ENCODE data around the gene PLCD3.

The PLCD3 gene

DNA sequence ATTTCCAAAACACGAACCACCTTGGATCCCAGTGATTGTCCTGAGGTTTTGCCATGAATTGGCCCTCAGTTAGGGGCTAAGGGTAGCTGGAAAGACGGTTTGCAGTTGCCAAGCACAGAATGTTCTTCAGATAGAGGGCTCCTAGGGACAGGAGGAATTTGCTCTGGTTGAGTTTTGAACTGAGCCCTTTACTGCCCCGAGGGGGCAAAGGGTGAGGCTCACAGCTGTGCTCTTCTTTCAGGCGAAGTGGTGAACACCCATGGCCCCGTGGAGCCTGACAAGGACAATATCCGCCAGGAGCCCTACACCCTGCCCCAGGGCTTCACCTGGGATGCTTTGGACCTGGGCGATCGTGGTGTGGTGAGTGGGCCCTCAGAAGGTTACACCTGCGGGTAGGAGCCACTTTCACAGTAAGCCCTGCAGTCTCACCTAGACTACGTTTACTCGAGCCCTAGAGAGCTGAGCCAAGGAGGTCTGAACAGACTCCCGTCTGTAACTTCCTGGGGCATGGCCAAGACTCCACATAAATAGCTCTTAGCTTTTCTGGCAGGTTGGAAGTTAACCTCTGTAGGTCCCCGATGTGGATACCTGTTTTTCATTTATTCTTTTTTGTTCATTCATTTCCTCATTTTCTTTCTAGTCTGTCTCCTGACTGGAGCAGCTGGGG, 38.7 kb downstream of the PLCD3 start:
- no peak for TF ChIP-seq FOXP2 (optimal IDR thresholded peaks at IDR 0.05; ENCODE audit: borderline replicate concordance, extremely low read depth, extremely low read length, insufficient read depth)
- TF ChIP-seq POLR2AphosphoS5 (IDR thresholded peaks at IDR 0.05; ENCODE audit: low read depth, low read length): no peak
- no peak for TF ChIP-seq SIN3A (IDR thresholded peaks at IDR 0.05; ENCODE audit: borderline replicate concordance, insufficient read depth, low read length)
- TF ChIP-seq TAF1 (IDR thresholded peaks at IDR 0.05; ENCODE audit: borderline replicate concordance, insufficient read depth, low read length): no peak
- TF ChIP-seq, protein P1, sequence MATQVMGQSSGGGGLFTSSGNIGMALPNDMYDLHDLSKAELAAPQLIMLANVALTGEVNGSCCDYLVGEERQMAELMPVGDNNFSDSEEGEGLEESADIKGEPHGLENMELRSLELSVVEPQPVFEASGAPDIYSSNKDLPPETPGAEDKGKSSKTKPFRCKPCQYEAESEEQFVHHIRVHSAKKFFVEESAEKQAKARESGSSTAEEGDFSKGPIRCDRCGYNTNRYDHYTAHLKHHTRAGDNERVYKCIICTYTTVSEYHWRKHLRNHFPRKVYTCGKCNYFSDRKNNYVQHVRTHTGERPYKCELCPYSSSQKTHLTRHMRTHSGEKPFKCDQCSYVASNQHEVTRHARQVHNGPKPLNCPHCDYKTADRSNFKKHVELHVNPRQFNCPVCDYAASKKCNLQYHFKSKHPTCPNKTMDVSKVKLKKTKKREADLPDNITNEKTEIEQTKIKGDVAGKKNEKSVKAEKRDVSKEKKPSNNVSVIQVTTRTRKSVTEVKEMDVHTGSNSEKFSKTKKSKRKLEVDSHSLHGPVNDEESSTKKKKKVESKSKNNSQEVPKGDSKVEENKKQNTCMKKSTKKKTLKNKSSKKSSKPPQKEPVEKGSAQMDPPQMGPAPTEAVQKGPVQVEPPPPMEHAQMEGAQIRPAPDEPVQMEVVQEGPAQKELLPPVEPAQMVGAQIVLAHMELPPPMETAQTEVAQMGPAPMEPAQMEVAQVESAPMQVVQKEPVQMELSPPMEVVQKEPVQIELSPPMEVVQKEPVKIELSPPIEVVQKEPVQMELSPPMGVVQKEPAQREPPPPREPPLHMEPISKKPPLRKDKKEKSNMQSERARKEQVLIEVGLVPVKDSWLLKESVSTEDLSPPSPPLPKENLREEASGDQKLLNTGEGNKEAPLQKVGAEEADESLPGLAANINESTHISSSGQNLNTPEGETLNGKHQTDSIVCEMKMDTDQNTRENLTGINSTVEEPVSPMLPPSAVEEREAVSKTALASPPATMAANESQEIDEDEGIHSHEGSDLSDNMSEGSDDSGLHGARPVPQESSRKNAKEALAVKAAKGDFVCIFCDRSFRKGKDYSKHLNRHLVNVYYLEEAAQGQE (IDR thresholded peaks at IDR 0.05; ENCODE audit: insufficient read depth in 1 of 2, low read depth in 2 of 2, low read length in 2 of 2): no peak

DNA sequence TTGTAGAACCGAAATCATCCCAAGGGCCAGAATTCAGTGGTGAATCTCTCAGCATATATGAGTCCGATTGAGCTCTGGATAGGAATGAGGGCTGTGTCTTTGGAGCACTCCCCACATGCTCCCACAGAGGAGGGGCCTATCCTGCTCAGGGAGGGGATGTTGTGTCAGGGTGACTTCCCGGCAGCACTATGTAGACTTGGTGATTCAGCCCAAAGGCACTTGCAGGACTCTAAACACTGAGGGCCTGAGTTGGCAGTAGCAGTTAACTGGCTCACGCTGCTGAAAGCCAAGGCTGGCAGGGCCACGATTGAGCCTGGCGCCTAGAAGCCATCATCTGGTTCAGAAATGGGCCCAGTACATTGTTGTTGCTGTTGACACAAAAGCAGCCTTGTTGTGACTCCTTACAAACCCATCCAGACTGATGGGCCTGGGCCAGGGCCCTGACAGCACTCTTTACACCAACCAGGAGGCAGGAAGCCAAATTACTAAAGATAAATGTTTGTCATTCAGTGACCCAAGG, 39.3 kb downstream of the PLCD3 start:
- TF ChIP-seq SIN3A (IDR thresholded peaks at IDR 0.05; ENCODE audit: borderline replicate concordance, insufficient read depth, low read length) (no peak), TAF1 (IDR thresholded peaks at IDR 0.05; ENCODE audit: borderline replicate concordance, insufficient read depth, low read length) (no peak), FOXP2 (optimal IDR thresholded peaks at IDR 0.05; ENCODE audit: borderline replicate concordance, extremely low read depth, extremely low read length, insufficient read depth) (no peak), POLR2AphosphoS5 (IDR thresholded peaks at IDR 0.05; ENCODE audit: low read depth, low read length) (no peak)
- TF ChIP-seq, protein P1 (IDR thresholded peaks at IDR 0.05; ENCODE audit: insufficient read depth in 1 of 2, low read depth in 2 of 2, low read length in 2 of 2): no peak

DNA sequence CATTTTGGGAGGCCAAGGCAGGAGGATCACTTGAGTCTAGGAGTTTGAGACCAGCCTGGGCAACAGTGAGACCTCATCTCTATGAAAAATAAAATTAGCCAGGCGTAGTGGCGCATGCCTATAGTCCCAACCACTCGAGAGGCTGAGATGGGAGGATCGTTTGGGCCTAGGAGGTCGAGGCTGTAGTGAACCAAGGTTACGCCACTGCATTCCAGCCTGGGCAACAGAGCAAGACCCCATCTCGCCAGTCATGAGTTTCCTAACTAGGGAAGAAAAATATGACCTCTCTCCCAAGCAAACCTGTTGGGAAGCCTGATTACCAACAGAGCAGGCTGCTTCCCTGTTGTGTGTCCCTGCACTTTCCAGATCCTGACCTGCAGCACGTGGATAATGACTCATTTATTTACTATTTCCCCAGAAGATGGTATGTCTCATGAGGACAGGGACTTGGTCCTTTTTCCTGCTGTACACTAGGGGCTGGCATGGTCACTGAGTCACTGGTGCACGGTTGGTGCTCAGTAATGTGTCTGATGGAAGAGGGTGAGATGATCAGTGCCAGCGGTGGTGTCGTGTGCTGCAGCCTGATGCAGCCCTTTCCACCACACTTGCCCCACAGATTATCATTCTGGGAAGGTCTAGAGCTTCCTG, 40.4 kb downstream of the PLCD3 start:
- TF ChIP-seq, protein P1 (IDR thresholded peaks at IDR 0.05; ENCODE audit: insufficient read depth in 1 of 2, low read depth in 2 of 2, low read length in 2 of 2): no peak

DNA sequence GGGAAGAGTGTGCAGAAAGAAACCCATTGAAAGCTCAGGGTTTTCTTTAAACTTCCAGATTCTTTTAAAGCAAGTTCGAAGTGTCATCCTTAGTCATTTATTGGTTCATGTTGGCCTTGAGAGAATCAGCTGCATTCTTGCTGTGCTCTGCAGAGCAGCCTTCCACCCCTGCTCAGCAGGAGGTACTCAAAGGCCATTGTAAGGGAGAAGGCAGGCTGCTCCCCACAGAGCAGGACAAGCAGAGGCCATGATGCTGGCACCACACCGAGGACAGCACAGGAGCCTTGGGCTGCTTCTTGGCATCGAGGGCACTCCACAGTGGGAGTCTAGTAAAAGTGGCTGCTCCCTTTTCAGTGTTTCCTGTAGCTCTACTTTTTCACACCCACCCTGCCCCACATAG, 41.6 kb downstream of the PLCD3 start:
- TF ChIP-seq POLR2AphosphoS5 (IDR thresholded peaks at IDR 0.05; ENCODE audit: low read depth, low read length) (no peak), FOXP2 (optimal IDR thresholded peaks at IDR 0.05; ENCODE audit: borderline replicate concordance, extremely low read depth, extremely low read length, insufficient read depth) (no peak)

DNA sequence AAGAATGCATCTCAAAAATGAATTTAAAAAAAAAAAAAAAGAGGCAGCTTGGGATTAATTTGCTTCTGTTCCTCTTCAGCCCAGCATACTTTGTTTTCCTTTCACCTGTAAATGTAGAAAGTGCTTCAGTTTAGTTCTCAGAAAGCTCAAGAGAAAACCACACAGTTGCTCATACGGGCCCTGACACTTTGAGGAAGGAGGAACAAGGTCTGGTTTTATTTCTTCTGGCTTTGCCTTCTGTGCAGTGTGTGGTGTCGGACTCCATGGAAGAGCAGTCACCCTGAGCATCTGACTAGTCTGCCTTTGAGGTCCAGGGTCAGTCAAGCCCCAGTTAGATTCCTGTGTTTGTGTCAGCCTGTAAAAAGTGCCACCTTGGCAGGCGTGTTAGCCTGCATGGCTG, 43.6 kb downstream of the PLCD3 start:
- TF ChIP-seq FOXP2 (optimal IDR thresholded peaks at IDR 0.05; ENCODE audit: borderline replicate concordance, extremely low read depth, extremely low read length, insufficient read depth) (no peak), SIN3A (IDR thresholded peaks at IDR 0.05; ENCODE audit: borderline replicate concordance, insufficient read depth, low read length) (no peak), POLR2AphosphoS5 (IDR thresholded peaks at IDR 0.05; ENCODE audit: low read depth, low read length) (no peak), TAF1 (IDR thresholded peaks at IDR 0.05; ENCODE audit: borderline replicate concordance, insufficient read depth, low read length) (no peak)
- TF ChIP-seq, protein P1 (IDR thresholded peaks at IDR 0.05; ENCODE audit: insufficient read depth in 1 of 2, low read depth in 2 of 2, low read length in 2 of 2): no peak

Measured in PFSK-1 (cell line).